Islet precursor cell (in vitro differentiated cells): ENCODE data around the gene RAB3IP.
"Not testable (repeated sequence)": the region's sequence is repeated elsewhere in the genome, so short reads cannot be mapped to it uniquely, and the experiment has no call there.

Source experiments
- DNase-seq: peaks from one replicate; pipeline ENCODE4 v3.0.0-alpha.2; 2018

RAB3IP gene

GRCh38 chr12:69837657-69838415, 99.2 kb downstream of the RAB3IP start:
- DNase-seq, result no peak

- no peak for DNase-seq
Observed at GRCh38 chr12:69840727-69841126, 102.1 kb downstream of the RAB3IP start.

- no peak for DNase-seq
Observed at GRCh38 chr12:69843608-69844007, 104.9 kb downstream of the RAB3IP start.

- DNase-seq, result no peak
Observed at GRCh38 chr12:69844416-69844815, 105.8 kb downstream of the RAB3IP start.

GRCh38 chr12:69844836-69845235, 106.2 kb downstream of the RAB3IP start:
- no peak for DNase-seq

GRCh38 chr12:69846976-69847375, 108.3 kb downstream of the RAB3IP start:
- no peak for DNase-seq

GRCh38 chr12:69851976-69852375, 113.3 kb downstream of the RAB3IP start:
- DNase-seq, result no peak

- DNase-seq, result not testable (repeated sequence)
Observed at GRCh38 chr12:69853176-69853961, 114.7 kb downstream of the RAB3IP start.

GRCh38 chr12:69866698-69867097, 128.0 kb downstream of the RAB3IP start:
- DNase-seq, result no peak

GRCh38 chr12:69868695-69869094, 130.0 kb downstream of the RAB3IP start:
- DNase-seq, result no peak

GRCh38 chr12:69872804-69873203, 134.1 kb downstream of the RAB3IP start:
- no peak for DNase-seq
